GM12891 (cell line): Measurements from ENCODE around the gene ING1.

Experiments
- PAX5 ChIP-seq: IDR thresholded peaks from 2 replicates; pipeline ENCODE4 v1.6.1; 2011; ENCODE audit warnings: low read length, moderate library complexity, mild to moderate bottlenecking; ENCODE audit not compliant: insufficient read depth, severe bottlenecking
- POLR2A ChIP-seq: IDR thresholded peaks from 2 replicates; pipeline ENCODE4 v1.6.1; 2011; ENCODE audit warnings: low read depth, low read length, control low read depth
- POLR2AphosphoS5 ChIP-seq: IDR thresholded peaks from 2 replicates; pipeline ENCODE4 v1.6.1; 2011; ENCODE audit warnings: low read depth, low read length, control low read depth
- POU2F2 ChIP-seq: IDR thresholded peaks from 2 replicates; pipeline ENCODE4 v1.6.1; 2011; ENCODE audit warnings: low read depth, mild to moderate bottlenecking, control low read depth, low read length, moderate library complexity
- TAF1 ChIP-seq: IDR thresholded peaks from 2 replicates; pipeline ENCODE4 v1.6.1; 2011; ENCODE audit warnings: low read depth, low read length, control low read depth

GRCh38 chr13:110687736-110688135, 25.8 kb upstream of the ING1 start:
- TF ChIP-seq POLR2A (no peak), POU2F2 (no peak), POLR2AphosphoS5 (no peak), PAX5 (no peak), TAF1 (no peak)
